ENCODE results near the gene JSRP1. TPM values are rescaled to one million over a fixed set of nuclear protein-coding genes. Genes with fewer than 3 reads are reported as not detected.
A peak's percentile ranks its signal among the peaks of the same experiment; 100 is the strongest.

JSRP1 gene
- total RNA-seq, 4 donors from 2014 or later, result not detected

DNA sequence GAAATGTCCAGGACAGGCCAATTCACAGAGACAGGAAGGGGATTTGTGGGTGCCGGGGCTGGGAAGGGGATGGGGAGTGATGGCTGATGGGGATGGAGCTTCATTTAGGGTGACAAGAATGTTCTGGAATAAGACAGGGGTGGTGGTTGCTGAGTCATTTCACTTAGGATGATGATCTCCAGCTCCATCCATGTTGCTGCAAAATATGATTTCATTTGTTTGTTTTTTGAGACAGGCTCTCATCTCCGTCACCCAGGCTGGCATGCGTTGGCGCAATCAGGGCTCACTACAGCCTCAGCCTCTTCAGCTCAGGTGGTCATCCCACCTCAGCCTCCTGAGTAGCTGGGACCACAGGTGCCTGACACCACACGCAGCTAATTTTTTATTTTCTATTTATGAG, 3.1 kb upstream of the JSRP1 start:
- TF ChIP-seq, protein P1, sequence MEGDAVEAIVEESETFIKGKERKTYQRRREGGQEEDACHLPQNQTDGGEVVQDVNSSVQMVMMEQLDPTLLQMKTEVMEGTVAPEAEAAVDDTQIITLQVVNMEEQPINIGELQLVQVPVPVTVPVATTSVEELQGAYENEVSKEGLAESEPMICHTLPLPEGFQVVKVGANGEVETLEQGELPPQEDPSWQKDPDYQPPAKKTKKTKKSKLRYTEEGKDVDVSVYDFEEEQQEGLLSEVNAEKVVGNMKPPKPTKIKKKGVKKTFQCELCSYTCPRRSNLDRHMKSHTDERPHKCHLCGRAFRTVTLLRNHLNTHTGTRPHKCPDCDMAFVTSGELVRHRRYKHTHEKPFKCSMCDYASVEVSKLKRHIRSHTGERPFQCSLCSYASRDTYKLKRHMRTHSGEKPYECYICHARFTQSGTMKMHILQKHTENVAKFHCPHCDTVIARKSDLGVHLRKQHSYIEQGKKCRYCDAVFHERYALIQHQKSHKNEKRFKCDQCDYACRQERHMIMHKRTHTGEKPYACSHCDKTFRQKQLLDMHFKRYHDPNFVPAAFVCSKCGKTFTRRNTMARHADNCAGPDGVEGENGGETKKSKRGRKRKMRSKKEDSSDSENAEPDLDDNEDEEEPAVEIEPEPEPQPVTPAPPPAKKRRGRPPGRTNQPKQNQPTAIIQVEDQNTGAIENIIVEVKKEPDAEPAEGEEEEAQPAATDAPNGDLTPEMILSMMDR (IDR thresholded peaks at IDR 0.05), result no peak
- Histone ChIP-seq H3K27me3 (no peaks in the 10 kb centered on the region), H3K4me1 (no peaks in the 10 kb centered on the region), H3K27ac (no peak overlapping the region), H3K4me3 (no peak overlapping the region), H3K36me3 (no peaks in the 10 kb centered on the region), H3K9me3 (no peaks in the 10 kb centered on the region)
- no peak for DNase-seq
- intact Hi-C loops (cut with DNase I; ENCODE audit: low total_unique reads), result no loop called here

DNA sequence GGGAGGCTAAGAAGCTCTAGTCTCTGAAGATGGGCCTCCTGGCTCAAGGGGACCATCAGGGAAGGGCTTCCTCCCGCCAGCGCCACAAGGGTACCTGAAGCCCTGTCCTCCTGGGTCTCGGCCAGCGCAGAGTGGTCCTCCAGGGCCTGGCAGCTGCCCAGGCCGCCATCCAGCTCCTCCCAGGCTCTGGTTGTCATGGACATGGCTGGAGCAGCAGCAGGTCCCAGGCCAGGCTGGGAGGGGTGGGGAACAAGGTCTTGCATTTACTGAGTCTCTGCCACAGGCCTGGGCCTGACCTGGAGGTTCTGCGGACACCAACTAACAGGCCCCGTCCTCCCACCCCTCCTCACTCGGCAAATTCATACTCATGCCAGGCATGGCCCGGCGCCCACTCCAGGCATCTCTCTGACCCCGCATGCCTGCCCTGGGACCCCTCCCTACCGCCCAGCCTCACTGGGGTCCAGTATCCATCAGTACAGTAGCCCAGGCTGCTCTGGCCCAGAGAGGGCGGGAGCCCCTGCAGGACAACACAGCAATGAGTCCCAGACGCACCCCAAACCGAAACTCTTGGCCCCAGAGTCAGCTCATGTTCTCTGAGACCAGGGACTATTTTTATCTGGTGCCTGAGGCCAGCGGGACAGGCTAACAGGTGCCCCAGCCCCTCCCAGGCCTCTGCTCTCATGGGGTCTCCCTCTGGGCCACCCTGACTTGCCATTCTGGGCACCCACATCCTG, 938 bp downstream of the JSRP1 start:
- TF ChIP-seq, protein P1 (IDR thresholded peaks at IDR 0.05), result no peak
- TF ChIP-seq POLR2A (IDR thresholded peaks at IDR 0.05), result no peak
- Histone ChIP-seq H3K36me3 (no peaks in the 10 kb centered on the region), H3K9me3 (no peaks in the 10 kb centered on the region), H3K27me3 (peaks cover 0 to 23% of the 10 kb centered on the region in 2 donors), H3K4me3 (no peak overlapping the region), H3K27ac (no peak overlapping the region), H3K4me1 (peaks cover 0 to 30% of the 10 kb centered on the region in 2 donors)
- intact Hi-C loops (cut with DNase I; ENCODE audit: low total_unique reads), result no loop called here
- DNase-seq, result no peak

DNA sequence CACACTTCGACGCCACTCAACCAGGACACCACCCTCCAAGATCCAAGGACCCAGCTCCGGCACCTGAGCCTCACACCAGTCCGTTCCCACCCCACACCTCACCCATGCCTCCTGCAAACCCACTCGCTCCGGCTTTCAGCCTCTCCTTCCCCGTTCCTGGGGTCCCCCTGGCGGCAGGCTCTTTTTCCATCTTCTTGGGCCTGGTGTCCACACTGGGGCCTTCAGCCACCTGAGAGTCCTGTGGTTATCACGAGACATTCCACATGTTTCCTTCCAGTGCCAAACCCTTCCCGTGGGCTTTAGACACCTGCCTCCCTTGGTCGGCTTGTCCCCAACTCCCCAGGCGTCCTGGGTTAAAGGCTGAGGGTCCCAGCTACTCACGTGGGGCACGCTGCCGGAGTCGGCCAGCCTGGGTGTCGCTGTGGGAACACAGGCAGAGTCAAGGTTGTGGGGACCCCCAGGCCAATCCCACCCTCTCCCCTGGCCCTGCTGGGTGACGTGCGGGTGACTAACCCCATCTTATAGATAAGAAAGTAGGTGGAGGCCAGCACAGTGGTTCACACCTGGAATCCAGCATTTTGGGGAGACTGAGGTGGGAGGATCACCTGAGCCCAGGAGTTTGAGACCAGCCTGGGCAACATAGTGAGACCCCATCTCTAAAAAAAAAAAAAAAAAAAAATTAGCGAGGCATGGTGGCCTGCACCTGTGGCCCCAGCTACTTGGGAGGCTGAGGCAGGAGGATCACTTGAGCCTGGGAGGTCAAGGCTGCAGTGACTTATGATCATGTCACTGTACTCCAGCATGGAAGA, 1.9 kb downstream of the JSRP1 start:
- H3K9me3 ChIP-seq, result no peaks in the 10 kb centered on the region
- no peak overlapping the region for H3K27ac ChIP-seq
- no peak overlapping the region for H3K4me3 ChIP-seq
- peaks cover 0 to 25% of the 10 kb centered on the region in 2 donors for H3K27me3 ChIP-seq
- no peak for TF ChIP-seq POLR2A (IDR thresholded peaks at IDR 0.05)
- TF ChIP-seq, protein P1 (IDR thresholded peaks at IDR 0.05), result peak in 1 of 4 experiments; percentile 12
- no peaks in the 10 kb centered on the region for H3K36me3 ChIP-seq
- peaks cover 0 to 30% of the 10 kb centered on the region in 2 donors for H3K4me1 ChIP-seq
- intact Hi-C loops (cut with DNase I; ENCODE audit: low total_unique reads), result no loop called here
- no peak for DNase-seq

DNA sequence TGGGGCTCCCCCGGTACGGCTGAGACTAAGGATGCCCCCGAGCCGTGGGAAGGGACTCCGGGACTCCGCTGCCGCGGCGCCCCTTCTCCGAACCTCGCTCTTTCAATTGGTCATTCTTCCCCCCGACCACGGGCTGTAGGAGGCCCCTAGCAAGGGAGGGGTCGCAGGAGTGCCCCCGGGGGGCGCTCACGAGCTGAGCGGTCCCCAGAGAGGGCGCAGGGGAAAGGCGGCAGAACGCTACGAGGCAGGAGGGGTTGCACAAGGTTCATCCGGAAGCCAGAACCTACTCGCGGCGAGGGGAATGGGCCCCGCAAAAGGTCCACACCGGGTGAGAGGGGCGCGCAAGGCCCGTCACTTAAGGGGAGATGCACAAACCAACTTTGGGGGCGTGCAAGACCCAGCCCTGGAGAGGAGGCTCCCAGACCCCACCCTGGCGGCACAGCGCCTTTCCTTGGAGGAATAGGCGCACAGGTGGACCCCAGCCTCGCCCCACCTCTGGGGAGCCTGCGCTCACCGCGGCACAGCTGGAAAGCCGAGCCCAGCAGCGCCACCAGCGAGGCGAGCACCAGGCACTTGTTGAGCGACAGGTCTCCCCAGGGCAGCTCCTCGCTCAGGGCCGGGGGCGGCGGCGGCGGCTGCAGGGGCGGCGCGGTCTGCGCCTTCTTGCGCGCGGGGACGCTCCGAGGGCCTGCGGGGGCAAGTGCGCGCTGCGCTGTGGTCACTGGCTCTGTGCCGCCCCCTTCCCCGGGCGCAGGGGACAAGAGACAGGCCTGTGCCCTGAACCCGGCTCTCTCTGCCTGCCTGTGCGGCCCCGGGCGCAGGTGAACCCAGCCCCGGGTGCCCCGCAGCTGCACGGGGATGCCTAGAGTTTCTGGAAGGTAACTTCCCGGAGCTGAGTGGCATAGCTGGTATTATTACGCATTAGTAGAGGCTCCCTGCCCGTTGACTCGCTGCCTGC, 2.8 kb downstream of the JSRP1 start:
- Histone ChIP-seq H3K4me3 (no peak overlapping the region), H3K27ac (no peak overlapping the region), H3K9me3 (no peaks in the 10 kb centered on the region), H3K27me3 (peaks cover 0 to 25% of the 10 kb centered on the region in 2 donors), H3K36me3 (no peaks in the 10 kb centered on the region), H3K4me1 (peaks cover 0 to 30% of the 10 kb centered on the region in 2 donors)
- TF ChIP-seq, protein P1 (IDR thresholded peaks at IDR 0.05), result no peak
- no peak for DNase-seq
- intact Hi-C loops (cut with DNase I; ENCODE audit: low total_unique reads), result no loop called here
